ENCODE measurements around the gene SYN1.
A peak's percentile ranks its signal among the peaks of the same experiment; 100 is the strongest.

SYN1 gene

DNA sequence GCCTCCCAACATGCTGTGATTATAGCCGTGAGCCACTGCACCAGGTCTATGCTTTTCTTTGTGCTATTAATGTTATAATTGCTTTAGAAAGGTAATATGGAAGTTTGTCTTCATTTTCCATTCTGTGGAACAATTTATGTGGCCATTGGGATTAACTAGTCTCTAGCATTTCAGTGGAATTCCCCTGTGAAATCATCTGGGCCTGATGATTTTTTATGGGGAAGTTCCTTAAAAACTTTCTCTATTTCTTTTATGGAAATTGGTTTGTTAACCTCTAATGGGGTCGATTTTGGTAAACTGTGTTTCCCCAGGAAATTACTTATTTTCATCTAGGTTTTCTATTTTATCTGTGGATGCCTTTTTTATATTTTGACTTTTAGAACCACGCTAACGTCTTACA lies 26.1 kb downstream of the SYN1 start:
- ATAC-seq = no peak

DNA sequence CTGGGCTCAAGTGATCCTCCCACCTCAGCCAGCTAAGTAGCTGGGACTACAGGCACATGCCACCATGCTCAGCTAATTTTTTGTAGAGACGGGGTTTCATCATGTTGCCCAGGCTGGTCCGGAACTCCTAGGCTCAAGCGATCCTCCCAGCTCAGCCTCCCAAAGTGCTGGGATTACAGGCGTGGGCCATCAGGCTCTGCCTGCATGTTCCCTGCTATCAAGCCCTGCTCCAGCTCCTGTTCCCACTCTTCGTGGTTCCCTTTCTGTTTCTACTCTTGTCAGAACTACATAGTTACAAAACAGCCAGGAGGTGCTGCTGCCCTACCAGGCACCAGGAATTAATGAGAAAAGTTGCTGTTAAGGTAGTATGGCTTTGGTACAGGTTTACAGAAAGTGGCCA lies 28.7 kb downstream of the SYN1 start:
- no peak for ATAC-seq

DNA sequence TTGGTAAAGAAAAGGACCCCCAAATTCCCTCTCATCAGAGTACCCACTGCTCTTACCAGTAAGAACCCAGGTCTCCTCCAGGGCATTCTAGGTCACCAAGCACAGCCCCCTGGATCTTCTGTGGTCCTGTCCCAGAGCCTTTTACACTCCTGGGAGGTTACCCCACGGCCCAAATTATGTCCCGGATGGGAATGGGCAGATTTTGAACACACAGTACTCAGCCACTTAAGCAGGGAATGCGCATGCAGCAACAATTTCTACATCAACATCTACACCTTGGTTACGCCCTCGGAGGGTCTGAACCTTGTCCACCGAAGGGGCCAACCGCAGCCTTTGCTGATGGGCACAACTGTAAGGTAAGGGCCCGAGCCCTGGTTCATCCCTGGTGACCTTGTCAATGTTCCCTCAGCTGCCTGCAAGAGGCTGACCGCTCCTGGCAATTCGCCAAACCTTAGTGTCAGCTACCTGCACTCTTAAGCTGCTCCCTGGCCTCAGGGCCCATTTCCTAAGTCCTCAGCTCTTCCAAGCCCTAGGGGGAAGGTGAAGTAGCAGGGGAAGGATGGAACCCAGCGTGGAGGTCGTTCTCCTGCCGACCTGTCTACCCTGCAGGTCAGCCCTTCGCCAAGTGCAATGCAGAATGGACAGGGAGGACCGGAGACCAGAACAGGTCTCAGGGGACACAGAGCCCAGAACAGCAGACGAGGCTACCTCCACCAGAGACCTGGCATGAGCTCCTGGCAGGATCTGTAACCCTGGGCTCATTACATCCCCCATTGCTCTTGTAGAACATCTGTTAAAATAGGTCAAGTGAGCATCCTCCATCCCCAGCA lies 31.5 kb downstream of the SYN1 start:
- ATAC-seq = no peak

DNA sequence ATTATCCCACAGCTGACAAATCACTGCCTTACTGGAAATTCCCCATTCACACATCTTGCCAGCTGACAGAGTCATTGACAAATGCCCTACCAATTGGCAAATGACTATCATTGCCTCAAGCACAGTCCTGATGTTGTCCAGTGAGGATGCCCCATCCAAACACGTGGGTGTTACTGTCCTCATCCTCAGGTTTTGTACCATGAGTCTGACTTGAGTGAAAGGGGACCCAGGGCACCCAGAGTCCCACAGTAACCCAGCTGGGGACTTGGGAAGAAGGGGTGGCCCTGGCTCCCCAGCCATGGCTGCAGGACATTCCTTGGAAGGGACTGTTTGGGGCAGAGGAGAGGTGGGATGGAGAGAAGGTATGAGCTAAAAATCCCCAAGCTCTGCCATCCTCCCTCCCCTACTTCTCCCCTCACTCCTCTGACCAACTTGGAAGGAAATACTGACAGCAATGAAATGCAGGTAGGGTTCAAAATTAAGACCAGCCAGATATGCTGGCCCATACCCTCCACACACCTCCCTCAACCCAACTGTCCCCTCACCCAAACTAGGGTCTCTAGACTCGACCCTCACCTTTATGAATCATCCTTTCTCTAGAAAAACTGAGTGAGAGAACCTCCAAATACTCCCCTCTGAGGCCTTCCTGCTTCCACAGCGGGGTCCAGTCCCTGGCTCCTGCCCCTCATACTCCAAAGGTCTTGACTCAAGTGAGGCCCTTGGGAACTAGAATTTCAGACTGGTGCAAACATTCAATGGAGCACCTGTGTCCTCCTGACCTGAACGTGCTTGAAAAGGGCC lies 32.4 kb downstream of the SYN1 start:
- no peak for ATAC-seq

DNA sequence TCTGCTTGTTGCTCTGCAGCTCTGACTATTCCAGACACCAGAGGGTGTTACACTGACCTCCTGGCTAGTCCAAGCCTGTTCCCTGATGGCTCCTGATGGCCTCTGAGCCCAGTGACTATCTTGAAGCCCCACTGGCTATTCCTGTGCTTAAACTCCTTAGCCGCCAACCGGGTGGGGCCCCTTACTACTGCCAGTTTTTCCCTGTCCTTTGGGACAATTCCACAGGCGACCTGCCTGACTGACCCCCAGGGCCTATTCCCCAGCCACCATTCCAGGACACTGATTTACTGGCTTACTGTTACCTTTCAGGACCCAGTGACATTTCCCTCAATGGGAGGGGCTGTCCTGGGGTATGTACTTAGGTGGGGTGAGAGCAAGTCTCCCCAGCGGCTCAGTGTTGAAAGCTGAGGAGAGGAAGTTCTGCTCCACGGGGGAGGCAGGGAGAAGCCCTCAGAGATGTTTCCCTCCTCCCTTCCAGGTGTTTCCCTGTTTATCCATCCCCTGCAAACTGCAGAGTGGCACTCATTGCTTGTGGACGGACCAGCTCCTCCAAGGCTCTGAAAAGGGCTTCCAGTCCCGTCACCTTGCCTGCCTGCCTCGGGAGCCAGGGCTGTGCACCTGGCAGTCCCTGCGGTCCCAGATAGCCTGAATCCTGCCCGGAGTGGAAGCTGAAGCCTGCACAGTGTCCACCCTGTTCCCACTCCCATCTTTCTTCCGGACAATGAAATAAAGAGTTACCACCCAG lies 33.4 kb downstream of the SYN1 start:
- ATAC-seq = no peak

DNA sequence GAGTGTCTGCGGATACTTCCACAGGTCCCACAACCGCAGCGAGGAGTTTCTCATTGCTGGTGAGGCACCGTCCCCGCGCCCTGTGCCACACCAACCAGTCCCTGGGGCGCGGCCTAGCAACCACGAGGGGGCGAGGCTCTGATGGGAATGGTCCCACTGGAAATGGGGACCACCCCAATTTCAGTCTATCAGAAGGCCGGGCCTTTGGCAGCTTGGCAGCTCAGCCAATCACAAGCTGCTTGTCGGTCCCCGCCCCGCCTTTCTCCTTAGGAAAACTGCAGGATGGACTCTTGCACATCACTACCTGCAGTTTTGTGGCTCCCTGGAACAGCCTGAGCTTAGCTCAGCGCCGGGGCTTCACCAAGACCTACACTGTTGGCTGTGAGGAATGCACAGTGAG lies 34.4 kb downstream of the SYN1 start:
- ATAC-seq = no peak

DNA sequence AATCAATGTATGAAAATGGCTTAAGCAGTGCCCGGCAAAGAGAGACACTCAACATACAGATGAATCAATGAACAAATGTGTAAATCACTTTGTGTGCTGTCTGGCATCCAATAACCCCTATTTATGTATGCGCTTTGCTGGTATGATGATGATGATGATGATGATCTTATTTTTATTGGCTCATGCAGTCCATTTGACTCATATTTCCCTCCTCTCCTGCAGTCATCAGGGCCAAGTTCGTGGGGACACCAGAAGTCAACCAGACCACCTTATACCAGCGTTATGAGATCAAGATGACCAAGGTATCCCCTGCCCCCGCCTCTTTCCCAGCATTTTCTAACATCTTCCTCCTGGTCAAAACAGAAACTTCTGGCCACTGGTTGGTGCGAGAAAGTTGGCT lies 34.9 kb downstream of the SYN1 start:
- no peak for ATAC-seq

DNA sequence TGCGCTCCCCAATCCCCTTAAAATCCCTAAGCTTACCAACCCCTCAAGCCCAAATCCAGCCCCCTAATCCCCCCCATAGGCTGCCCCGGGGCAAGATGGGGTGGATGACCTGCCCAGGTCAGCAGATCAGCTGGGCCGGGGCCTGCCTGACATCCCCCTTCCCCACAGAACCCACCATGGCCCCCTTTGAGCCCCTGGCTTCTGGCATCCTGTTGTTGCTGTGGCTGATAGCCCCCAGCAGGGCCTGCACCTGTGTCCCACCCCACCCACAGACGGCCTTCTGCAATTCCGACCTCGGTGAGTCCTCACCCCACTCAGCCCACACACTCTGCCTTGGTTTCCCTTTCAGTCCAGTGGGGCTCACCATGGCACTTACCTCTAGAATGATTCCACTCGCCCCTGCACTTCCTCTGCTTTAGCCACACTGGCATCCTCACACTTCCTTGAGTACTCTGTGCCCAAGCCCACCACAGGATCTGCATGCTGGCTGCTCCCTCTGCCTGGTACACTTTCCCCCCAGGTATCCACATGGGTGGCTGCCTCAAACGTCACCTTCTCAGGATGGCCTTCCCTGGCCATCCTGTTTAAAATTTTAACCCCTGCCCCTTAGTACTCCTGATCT lies 36.3 kb downstream of the SYN1 start:
- no peak for ATAC-seq

DNA sequence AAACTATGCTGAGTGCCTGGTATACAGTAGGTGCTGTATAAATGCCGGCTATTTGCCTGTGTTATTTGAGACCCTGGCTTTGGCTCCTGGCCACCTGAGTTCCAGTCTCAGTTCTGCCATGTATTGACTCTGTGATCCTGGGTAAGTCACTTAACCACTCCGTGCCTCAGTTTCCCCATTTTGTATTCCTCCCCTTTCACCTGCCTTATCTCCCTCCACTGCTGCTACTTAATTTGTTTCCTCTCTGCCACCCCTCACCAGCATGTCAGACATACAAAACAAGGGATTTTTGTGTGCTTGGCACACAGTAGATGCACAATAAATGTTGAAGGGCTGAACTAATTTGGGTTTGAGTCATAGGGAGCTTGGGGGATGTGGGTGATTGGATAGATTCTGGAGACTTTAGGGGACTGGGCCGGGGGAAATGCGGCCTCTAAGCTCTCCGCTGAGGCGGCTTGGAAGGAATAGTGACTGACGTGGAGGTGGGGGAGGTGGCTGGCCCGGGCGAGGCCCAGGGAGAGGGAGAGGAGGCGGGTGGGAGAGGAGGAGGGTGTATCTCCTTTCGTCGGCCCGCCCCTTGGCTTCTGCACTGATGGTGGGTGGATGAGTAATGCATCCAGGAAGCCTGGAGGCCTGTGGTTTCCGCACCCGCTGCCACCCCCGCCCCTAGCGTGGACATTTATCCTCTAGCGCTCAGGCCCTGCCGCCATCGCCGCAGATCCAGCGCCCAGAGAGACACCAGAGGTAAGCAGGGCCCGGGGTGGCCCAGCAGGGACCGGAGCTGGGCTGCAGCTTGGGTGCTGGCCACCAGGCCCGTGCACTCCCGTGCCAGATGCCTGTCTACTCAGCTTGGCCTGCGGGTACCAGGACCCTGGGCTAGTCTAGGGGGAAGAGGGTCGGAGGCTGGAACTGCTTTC lies 37.7 kb downstream of the SYN1 start, which contains the start of gene TIMP1:
Gene TIMP1 (plus strand): TSS at position 706 of the 917 bp plus-strand sequence. CDS start 980 bp downstream, outside the sequence.
- peak; percentile 84 to 85 for ATAC-seq

DNA sequence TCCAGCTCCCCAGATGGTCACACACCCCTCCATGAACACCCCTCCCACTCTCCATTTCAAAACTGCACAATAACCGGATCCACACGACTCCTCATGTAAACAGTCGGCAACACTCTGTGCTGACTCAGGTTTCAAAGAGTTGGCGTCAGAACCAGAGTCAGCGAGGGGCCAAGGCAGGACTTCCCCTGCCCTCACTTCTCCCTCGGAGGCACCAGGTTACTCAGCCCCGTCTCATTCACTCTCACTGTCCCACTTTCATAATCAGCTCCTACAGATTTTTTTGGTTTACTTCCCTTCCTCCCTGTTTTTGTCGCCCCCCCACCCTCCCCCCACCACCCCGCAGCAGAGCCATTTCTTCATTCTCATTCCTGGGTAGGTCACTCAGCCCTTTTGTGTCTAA lies 40.1 kb downstream of the SYN1 start:
- peak; percentile 76 to 82 for ATAC-seq

DNA sequence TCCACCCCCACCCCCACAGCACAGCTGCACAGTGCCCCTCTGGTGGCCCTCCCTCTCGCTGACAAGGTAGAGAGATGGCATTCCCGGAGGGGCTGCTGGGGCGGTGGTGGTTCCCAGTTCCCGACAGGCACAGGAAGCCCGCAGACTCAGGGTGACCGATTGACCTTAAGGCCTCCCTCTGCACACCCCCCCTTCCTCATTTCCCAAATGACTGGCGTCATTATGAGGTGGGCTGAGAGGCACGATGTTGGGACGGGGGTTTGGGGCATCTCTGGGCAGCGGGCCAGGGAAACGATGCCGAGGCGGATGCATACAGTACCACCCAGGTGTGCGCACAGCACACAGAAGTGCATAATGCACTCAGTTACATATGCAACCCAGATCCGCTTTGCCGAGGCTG lies 41.0 kb downstream of the SYN1 start:
- no peak for ATAC-seq

DNA sequence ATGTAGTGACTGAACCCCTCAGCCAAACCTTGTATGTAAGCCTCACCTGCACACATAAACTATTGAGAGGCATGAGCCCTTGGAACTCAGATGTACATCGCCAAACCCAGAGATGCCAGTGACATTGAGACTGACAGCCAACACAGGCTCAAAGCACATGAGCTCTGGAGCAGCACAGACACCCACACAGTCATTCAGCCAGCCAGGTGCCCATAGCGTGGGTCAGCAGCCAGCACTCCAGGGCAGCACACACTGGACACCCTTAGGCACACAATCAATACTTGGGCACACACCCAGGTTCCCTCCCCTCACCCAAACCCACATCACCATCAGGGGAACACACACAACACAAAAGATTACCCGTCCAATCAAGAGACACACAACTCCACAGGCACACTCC lies 41.8 kb downstream of the SYN1 start:
- ATAC-seq = no peak

DNA sequence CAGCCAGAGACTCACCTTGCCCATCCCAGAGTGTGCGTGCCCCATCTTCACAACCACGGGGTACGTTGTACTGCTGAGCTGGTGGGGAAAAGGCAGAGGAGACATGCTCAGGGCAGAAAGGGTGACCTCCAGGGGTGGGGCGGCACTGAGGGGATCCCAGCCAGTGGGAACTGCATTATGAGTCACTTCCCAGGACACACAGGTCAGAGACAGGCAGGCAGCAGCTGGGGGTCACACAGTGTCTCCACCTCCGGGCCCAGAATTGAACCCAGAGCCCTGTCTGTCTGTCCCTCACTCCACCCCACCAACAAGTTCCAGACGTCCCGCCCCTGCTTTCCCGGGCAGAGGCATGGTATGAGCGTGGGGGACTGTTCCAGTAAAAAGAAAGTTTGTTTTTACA lies 42.2 kb downstream of the SYN1 start:
- ATAC-seq = no peak

DNA sequence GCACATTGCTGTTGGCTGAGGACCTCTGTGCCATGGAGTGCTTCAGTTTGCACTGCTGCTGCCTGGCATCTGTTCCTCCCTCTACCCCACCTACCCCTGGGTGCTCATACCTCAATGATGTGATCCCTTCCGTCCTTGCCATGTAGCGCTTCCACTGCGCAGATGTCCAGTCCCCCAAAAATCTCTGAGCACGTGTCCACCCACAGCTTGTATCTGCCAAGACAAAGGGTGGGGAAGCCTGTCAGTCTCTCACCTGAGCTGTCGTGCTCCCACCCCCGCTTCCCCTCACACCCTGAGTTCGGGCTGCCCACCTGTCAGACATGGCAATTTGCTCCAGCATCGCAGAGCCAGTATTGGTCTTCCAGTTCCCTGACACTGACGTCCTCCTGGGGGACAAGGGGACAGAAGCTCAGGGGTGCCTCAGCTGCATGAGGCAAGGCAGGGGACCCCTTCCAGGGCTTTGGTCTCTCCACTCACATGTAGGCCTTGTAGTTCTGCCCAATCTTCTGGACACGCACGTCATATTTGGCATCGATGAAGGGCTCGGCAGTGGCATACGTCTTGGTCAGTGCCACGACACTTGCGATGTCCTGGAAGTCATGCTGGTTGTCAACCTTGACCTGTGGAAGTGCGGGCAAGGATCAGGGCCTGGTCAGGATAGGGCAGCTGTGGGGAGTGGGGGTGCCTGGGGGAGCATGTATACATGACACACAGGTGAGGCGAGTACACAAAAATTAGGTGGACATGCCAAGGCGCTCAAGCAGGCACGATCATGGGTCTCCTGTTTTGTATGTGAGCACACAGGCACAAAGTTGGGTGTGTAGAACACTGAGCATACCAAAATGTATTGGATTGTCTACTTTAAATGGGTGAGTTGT lies 43.4 kb downstream of the SYN1 start:
- ATAC-seq = no peak

DNA sequence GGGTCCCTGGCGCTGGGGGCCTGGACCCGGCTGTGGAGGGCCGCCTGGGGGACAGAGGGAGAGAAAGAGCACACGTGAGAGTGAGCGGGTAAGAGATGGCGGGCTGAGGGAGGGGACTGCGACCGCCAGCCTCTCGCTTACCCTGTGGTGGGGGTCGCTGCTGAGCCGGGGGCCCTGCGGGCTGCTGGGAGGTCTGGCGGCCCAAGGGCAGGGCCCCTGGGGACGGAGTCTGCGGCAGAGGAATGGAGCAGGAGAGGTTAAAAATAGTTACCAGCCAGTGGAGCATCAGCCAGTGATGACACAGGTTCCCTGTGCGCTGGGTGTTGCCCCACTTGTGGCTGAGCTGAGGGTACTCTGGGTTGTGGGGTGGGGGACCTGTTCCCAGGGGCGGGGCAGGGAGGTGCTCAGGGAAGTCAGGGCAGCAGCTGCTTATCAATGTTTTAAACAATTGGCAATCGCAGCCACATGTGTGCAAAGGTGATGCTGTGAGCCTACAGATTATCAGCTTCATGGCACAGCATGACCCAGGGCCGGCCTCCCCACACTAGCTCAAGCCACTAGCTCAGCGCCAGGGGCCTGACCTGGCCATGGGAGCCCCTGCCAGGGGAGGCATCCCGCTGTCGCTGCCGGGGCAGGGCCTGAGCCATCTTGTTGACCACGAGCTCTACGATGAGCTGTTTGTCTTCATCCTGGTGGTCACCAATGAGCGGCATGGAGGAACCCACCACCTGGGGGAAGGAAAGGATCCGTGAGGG lies 44.9 kb downstream of the SYN1 start:
- no peak for ATAC-seq

DNA sequence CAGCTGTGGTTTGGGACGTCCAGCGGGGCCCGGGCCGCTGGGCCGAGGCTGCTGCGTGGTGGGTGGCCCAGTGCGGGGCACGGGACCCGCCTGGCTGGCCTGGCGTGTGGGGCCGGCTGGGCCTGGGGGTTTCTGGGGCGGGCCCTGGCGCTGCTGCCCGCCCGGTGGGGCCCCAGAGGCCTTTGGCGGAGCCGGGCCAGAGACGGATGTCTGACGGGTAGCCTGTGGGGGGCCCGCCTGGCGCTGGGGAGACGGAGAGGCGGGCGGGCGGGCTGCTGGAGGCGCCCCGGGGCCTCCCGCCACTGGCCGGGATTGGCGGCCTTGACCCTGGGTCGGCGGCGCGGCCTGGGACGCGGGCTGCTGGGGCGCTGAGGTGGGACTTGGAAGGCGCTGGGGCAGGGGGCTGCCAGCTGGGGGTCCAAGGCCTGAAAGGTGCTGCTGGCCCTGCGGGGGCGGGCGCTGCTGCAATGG lies 45.5 kb downstream of the SYN1 start:
- ATAC-seq = no peak

DNA sequence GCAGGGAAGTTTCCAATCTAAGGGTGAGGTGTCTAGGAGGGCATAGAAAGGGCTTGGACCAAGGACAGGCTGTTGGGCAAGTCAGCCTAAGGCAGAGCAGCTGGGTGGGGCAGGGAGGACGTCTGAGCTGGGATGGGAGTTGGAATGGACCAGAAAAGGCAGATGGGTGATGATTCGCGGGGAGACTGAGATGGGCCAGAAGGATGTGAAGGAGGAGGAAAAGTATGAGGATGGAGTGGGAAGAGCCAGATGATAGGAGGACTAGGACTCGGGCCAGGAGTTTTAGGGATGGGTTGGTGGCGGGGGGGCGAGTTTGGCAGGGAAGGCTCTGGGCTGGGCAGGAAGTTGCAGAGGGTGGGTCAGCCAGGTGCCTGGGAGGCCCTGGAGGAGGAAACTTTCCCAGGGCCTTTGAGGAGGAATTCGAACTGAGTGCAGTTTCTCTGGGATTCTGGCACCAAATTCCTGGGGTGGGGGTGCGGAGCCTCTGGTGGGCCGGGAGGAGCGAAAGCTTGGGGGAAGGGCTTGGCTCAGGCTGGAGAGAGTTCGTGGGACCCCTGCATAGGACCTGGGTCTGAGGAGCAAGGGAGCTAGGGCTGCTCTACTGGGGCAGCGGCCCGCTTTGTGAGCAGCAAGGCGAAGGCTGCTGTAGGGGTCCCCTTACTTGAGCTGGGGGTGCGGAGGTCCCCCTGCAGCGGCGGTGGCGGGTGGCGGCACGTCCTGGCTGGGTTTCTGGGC lies 46.1 kb downstream of the SYN1 start:
- ATAC-seq = no peak

DNA sequence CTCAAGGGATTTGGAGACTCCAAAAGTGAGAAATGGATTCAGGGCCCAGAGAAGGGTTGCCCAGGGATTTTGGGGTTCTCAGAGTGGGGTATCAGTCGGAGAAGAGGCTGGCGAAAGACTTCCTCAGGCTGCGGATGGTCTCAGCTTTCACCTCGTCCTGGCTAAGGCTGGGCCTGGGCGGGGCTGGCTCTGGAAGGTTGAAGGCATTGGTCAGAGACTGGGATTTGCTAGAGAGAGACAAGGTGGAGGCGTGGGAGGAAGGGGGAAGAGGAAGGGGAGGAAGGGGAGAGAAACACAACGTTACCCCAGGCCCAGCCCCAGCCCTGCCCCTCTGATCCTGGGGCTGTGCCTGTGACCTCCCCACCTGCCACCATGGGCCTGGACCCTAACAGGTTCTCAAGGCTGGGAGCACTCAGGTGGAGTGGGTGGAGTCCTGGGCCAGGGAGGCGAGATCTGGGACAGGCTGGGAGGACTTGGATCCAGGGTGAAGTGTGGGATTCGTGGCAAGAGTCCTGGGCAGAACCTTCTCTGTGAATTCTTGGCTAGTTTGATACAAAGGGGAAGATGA lies 46.8 kb downstream of the SYN1 start:
- ATAC-seq = no peak

DNA sequence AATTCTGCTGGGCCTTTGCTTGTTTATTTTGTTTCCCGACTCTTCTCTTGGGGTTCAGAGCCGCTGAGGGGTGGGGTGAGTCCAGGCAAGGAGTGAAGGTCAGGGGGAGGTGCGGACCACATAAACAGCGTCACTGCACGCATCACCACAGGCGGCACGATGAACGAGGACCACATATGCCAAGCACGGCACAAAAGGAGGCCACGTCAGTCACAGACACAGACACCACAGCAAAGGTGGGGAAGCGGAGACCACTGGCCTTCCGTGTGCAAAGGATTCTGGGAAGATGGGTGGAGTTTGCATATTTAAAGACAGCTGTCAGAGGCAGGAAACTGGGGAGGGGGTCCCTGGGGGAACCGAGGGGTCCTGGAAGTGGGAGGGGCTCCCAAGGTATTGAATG lies 47.8 kb downstream of the SYN1 start:
- no peak for ATAC-seq

Data from activated CD4-positive, CD25-positive, alpha-beta regulatory T cell treated with anti-CD3 and anti-CD28 coated beads, Interleukin-2, amount 50 U/mL, for 24 hours (primary cell).